Measurements from ENCODE around the gene ZNF236. TPM values are rescaled to one million over a fixed set of nuclear protein-coding genes. Genes with fewer than 3 reads are reported as not detected.

Gene ZNF236
- total and polyA plus RNA-seq, 2 donors (not counting 3 experiments of a cell fraction or from before 2014, with no cell fraction given), result 4.5 to 14.7 TPM

DNA sequence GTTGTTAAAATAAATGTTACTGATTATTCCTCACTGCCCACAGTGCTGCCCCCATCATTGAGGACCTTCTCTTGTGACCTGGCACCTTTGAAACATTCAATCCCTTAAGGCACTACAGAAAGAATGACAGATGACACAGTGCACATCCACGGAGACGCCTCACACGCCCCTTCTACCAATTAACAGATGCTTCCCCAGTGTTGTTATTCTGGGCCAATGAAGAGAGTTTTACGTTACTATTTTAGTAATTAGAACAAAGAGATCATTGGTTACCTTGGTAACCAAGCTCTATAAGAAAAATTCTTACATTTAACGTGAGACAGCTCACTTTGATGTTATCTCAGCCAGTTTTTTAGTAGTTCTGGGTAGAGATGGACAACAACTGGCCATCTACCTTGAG, 152.0 kb downstream of the ZNF236 start:
- intact Hi-C loops (cut with micrococcal nuclease), result no loop called here
- H3K9ac ChIP-seq (replicated peaks; ENCODE audit: extremely low read depth, insufficient read depth, low read length), result no peak overlapping the region
- H3K9me1 ChIP-seq (replicated peaks; ENCODE audit: control insufficient read depth, extremely low read depth, insufficient read depth, low read length), result no peaks in the 10 kb centered on the region
- TF ChIP-seq, protein P1, sequence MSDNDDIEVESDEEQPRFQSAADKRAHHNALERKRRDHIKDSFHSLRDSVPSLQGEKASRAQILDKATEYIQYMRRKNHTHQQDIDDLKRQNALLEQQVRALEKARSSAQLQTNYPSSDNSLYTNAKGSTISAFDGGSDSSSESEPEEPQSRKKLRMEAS (IDR thresholded peaks at IDR 0.05; ENCODE audit: insufficient read depth, insufficient read length), result no peak
- TF ChIP-seq POLR2A (IDR thresholded peaks at IDR 0.05; ENCODE audit: low read depth, low read length) (no peak), EZH2 (IDR thresholded peaks at IDR 0.05; ENCODE audit: borderline replicate concordance, low read depth, low read length, severe bottlenecking) (no peak), POLR2AphosphoS5 (IDR thresholded peaks at IDR 0.05; ENCODE audit: insufficient read depth, low read depth, low read length) (no peak), JUN (IDR thresholded peaks at IDR 0.05; ENCODE audit: borderline replicate concordance, insufficient read depth, insufficient read length, low read depth) (no peak), GATA2 (IDR thresholded peaks at IDR 0.05; ENCODE audit: insufficient read depth, insufficient read length, low read depth, low read length) (no peak), FOS (IDR thresholded peaks at IDR 0.05; ENCODE audit: borderline replicate concordance, insufficient read depth, low read length) (no peak), MYC (IDR thresholded peaks at IDR 0.05; ENCODE audit: low read depth, low read length) (no peak)
- no peaks in the 10 kb centered on the region for H3K4me1 ChIP-seq (ENCODE audit: control insufficient read depth, extremely low read depth, insufficient read depth, low read length)
- dilution Hi-C loops (cut with MboI; ENCODE audit: extremely low pct_ligation_motif_present, low sequenced_read_pairs), result no loop called here
- POLR2A ChIA-PET, result no interaction called here
- H2AFZ ChIP-seq (ENCODE audit: low read depth, low read length), result no peak overlapping the region
- H4K20me1 ChIP-seq (replicated peaks; ENCODE audit: control insufficient read depth, extremely low read depth, insufficient read depth, low read length), result no peaks in the 10 kb centered on the region
- H3K79me2 ChIP-seq (ENCODE audit: control insufficient read depth, insufficient read depth, low read length), result no peaks in the 10 kb centered on the region
- no peak overlapping the region for H3K27ac ChIP-seq (ENCODE audit: insufficient read depth, low read depth, low read length)
- H3K36me3 ChIP-seq (ENCODE audit: control insufficient read depth in 2 of 2, extremely low read depth in 1 of 2, insufficient read depth in 2 of 2, low read length in 2 of 2), result no peaks in the 10 kb centered on the region
- FAIRE-seq (no peak), DNase-seq (ENCODE audit: low read depth, low spot score) (no peak)
- no TSS peak for BruUV-seq (replicated peaks)
- H3K27me3 ChIP-seq (ENCODE audit: control insufficient read depth in 2 of 2, insufficient read depth in 2 of 2, low read length in 2 of 2), result no peaks in the 10 kb centered on the region
- CTCF ChIA-PET, result interaction anchor here (1.2 kb wide), 1 partner anchor 8 kb away, joined by 4 read pairs; no protein-coding TSS in a partner anchor
- H3K4me2 ChIP-seq (ENCODE audit: insufficient read depth, low read length), result no peak overlapping the region
- H3K4me3 ChIP-seq (replicated peaks in 1 of 3; ENCODE audit: insufficient read depth in 1 of 3, low read depth in 1 of 3, low read length in 3 of 3), result no peak overlapping the region
- H3K9me3 ChIP-seq (replicated peaks; ENCODE audit: control insufficient read depth, insufficient read depth, low read length), result no peaks in the 10 kb centered on the region

DNA sequence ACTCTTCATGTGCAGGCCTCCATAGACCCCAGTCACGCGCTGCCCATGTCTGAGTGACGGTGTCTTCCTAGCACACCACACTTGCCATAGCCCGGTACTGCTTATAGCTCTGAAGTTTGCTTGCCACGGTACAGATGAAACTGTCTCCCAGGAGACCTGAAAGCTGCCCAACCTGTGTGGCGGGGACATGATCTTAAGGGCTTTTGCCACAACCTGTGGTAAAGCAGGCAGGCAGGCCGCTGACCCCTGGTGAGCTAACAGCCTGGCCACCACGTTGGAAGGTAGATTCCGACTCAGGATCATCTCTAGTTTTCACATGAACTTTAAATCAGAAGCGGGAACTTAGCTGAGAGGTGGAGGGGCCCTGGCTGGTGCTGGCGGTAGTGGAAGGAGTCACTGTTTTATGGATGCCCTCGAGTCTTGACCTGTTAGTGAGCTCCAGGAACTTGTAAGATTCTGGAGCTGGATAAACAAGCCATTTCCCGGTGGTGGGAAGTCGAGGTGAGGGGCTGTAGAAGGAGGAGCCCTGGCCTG, 153.3 kb downstream of the ZNF236 start:
- dilution Hi-C loops (cut with MboI; ENCODE audit: extremely low pct_ligation_motif_present, low sequenced_read_pairs), result no loop called here
- no peaks in the 10 kb centered on the region for H4K20me1 ChIP-seq (replicated peaks; ENCODE audit: control insufficient read depth, extremely low read depth, insufficient read depth, low read length)
- no peaks in the 10 kb centered on the region for H3K79me2 ChIP-seq (ENCODE audit: control insufficient read depth, insufficient read depth, low read length)
- H3K36me3 ChIP-seq (ENCODE audit: control insufficient read depth in 2 of 2, extremely low read depth in 1 of 2, insufficient read depth in 2 of 2, low read length in 2 of 2), result no peaks in the 10 kb centered on the region
- TF ChIP-seq, protein P1 (IDR thresholded peaks at IDR 0.05; ENCODE audit: insufficient read depth, insufficient read length), result no peak
- TF ChIP-seq JUN (IDR thresholded peaks at IDR 0.05; ENCODE audit: borderline replicate concordance, insufficient read depth, insufficient read length, low read depth) (no peak), POLR2AphosphoS5 (IDR thresholded peaks at IDR 0.05; ENCODE audit: insufficient read depth, low read depth, low read length) (no peak), FOS (IDR thresholded peaks at IDR 0.05; ENCODE audit: borderline replicate concordance, insufficient read depth, low read length) (no peak), GATA2 (IDR thresholded peaks at IDR 0.05; ENCODE audit: insufficient read depth, insufficient read length, low read depth, low read length) (no peak), MYC (IDR thresholded peaks at IDR 0.05; ENCODE audit: low read depth, low read length) (no peak), POLR2A (IDR thresholded peaks at IDR 0.05; ENCODE audit: low read depth, low read length) (no peak), EZH2 (IDR thresholded peaks at IDR 0.05; ENCODE audit: borderline replicate concordance, low read depth, low read length, severe bottlenecking) (no peak)
- TF ChIP-seq, protein P2, sequence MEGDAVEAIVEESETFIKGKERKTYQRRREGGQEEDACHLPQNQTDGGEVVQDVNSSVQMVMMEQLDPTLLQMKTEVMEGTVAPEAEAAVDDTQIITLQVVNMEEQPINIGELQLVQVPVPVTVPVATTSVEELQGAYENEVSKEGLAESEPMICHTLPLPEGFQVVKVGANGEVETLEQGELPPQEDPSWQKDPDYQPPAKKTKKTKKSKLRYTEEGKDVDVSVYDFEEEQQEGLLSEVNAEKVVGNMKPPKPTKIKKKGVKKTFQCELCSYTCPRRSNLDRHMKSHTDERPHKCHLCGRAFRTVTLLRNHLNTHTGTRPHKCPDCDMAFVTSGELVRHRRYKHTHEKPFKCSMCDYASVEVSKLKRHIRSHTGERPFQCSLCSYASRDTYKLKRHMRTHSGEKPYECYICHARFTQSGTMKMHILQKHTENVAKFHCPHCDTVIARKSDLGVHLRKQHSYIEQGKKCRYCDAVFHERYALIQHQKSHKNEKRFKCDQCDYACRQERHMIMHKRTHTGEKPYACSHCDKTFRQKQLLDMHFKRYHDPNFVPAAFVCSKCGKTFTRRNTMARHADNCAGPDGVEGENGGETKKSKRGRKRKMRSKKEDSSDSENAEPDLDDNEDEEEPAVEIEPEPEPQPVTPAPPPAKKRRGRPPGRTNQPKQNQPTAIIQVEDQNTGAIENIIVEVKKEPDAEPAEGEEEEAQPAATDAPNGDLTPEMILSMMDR (IDR thresholded peaks at IDR 0.05; ENCODE audit: extremely low read depth in 1 of 2, insufficient read depth in 1 of 2, low read depth in 1 of 2, low read length in 2 of 2), result no peak
- FAIRE-seq (no peak), DNase-seq (ENCODE audit: low read depth, low spot score) (no peak)
- H2AFZ ChIP-seq (ENCODE audit: low read depth, low read length), result no peak overlapping the region
- no TSS peak for BruUV-seq (replicated peaks)
- no peaks in the 10 kb centered on the region for H3K4me1 ChIP-seq (ENCODE audit: control insufficient read depth, extremely low read depth, insufficient read depth, low read length)
- no peak overlapping the region for H3K4me2 ChIP-seq (ENCODE audit: insufficient read depth, low read length)
- H3K4me3 ChIP-seq (replicated peaks in 1 of 3; ENCODE audit: insufficient read depth in 1 of 3, low read depth in 1 of 3, low read length in 3 of 3), result no peak overlapping the region
- no peak overlapping the region for H3K27ac ChIP-seq (ENCODE audit: insufficient read depth, low read depth, low read length)
- ChIA-PET CTCF (interaction anchor here (1.4 kb wide), 1 partner anchor 9 kb away, joined by 3 read pairs; no protein-coding TSS in a partner anchor), POLR2A (no interaction called here)
- no peaks in the 10 kb centered on the region for H3K27me3 ChIP-seq (ENCODE audit: control insufficient read depth in 2 of 2, insufficient read depth in 2 of 2, low read length in 2 of 2)
- H3K9me1 ChIP-seq (replicated peaks; ENCODE audit: control insufficient read depth, extremely low read depth, insufficient read depth, low read length), result no peaks in the 10 kb centered on the region
- intact Hi-C loops (cut with micrococcal nuclease), result no loop called here
- no peaks in the 10 kb centered on the region for H3K9me3 ChIP-seq (replicated peaks; ENCODE audit: control insufficient read depth, insufficient read depth, low read length)
- H3K9ac ChIP-seq (replicated peaks; ENCODE audit: extremely low read depth, insufficient read depth, low read length), result no peak overlapping the region

Measured in endothelial cell of umbilical vein (primary cell).